ENCODE measurements around the gene RNF166. TPM values are rescaled to one million over a fixed set of nuclear protein-coding genes. Genes with fewer than 3 reads are reported as not detected.

Gene RNF166
- total RNA-seq, 1 donor from 2014 or later: 9.1 TPM

- no peak for DNase-seq (ENCODE audit: low read depth in 2 of 2)
Observed at GRCh38 chr16:88723911-88724310, 17.7 kb upstream of the RNF166 start.

GRCh38 chr16:88723507-88723887, 17.3 kb upstream of the RNF166 start:
- no peak for DNase-seq (ENCODE audit: low read depth in 2 of 2)

- DNase-seq (ENCODE audit: low read depth in 2 of 2): no peak
Observed at GRCh38 chr16:88722784-88723506, 16.7 kb upstream of the RNF166 start.

GRCh38 chr16:88721815-88722755, 15.9 kb upstream of the RNF166 start:
- no peak for DNase-seq (ENCODE audit: low read depth in 2 of 2)

GRCh38 chr16:88721236-88721635, 15.0 kb upstream of the RNF166 start:
- no peak for DNase-seq (ENCODE audit: low read depth in 2 of 2)

- no peak for DNase-seq (ENCODE audit: low read depth in 2 of 2)
Observed at GRCh38 chr16:88720396-88720970, 14.3 kb upstream of the RNF166 start.

- no peak for DNase-seq (ENCODE audit: low read depth in 2 of 2)
Observed at GRCh38 chr16:88719933-88720296, 13.7 kb upstream of the RNF166 start.

GRCh38 chr16:88719267-88719932, 13.2 kb upstream of the RNF166 start:
- DNase-seq (ENCODE audit: low read depth in 2 of 2): no peak

GRCh38 chr16:88718178-88718577, 12.0 kb upstream of the RNF166 start:
- DNase-seq (ENCODE audit: low read depth in 2 of 2): no peak

GRCh38 chr16:88716601-88717001, 10.4 kb upstream of the RNF166 start:
- no peak for DNase-seq (ENCODE audit: low read depth in 2 of 2)

GRCh38 chr16:88716201-88716600, 10.0 kb upstream of the RNF166 start:
- no peak for DNase-seq (ENCODE audit: low read depth in 2 of 2)

GRCh38 chr16:88715312-88716190, 9.3 kb upstream of the RNF166 start:
- no peak for DNase-seq (ENCODE audit: low read depth in 2 of 2)

- no peak for DNase-seq (ENCODE audit: low read depth in 2 of 2)
Observed at GRCh38 chr16:88714420-88715302, 8.5 kb upstream of the RNF166 start.

- DNase-seq (ENCODE audit: low read depth in 2 of 2): no peak
Observed at GRCh38 chr16:88713568-88714419, 7.6 kb upstream of the RNF166 start.

GRCh38 chr16:88713054-88713453, 6.8 kb upstream of the RNF166 start:
- DNase-seq (ENCODE audit: low read depth in 2 of 2): no peak

GRCh38 chr16:88712362-88712979, 6.3 kb upstream of the RNF166 start:
- no peak for DNase-seq (ENCODE audit: low read depth in 2 of 2)

GRCh38 chr16:88711750-88712340, 5.6 kb upstream of the RNF166 start:
- no peak for DNase-seq (ENCODE audit: low read depth in 2 of 2)

GRCh38 chr16:88710556-88710955, 4.3 kb upstream of the RNF166 start:
- no peak for DNase-seq (ENCODE audit: low read depth in 2 of 2)
